Measurements from ENCODE around the gene MUS81.
A peak's percentile ranks its signal among the peaks of the same experiment; 100 is the strongest.

The MUS81 gene

GRCh38 chr11:65861533-65862183 is 1.4 kb downstream of the MUS81 start:
- no peak for DNase-seq

GRCh38 chr11:65862191-65862735 is 2.0 kb downstream of the MUS81 start:
- DNase-seq: no peak

GRCh38 chr11:65862941-65863888 is 3.0 kb downstream of the MUS81 start:
- DNase-seq: no peak

GRCh38 chr11:65863889-65864705 is 3.9 kb downstream of the MUS81 start:
- DNase-seq: no peak

- no peak for DNase-seq
Observed at GRCh38 chr11:65864706-65865471, 4.7 kb downstream of the MUS81 start.

- no peak for DNase-seq
Observed at GRCh38 chr11:65865550-65866172, 5.4 kb downstream of the MUS81 start.

- no peak for DNase-seq
Observed at GRCh38 chr11:65866509-65867283, 6.5 kb downstream of the MUS81 start.

GRCh38 chr11:65867284-65868071 is 7.2 kb downstream of the MUS81 start:
- DNase-seq: no peak

GRCh38 chr11:65868076-65868667 is 7.9 kb downstream of the MUS81 start:
- no peak for DNase-seq

- no peak for DNase-seq
Observed at GRCh38 chr11:65868907-65869306, 8.7 kb downstream of the MUS81 start.

GRCh38 chr11:65869643-65870306 is 9.5 kb downstream of the MUS81 start:
- no peak for DNase-seq

- no peak for DNase-seq
Observed at GRCh38 chr11:65870307-65870658, 10.1 kb downstream of the MUS81 start.

GRCh38 chr11:65870706-65871681 is 10.8 kb downstream of the MUS81 start:
- peak; percentile 66 for DNase-seq

GRCh38 chr11:65871811-65872548 is 11.7 kb downstream of the MUS81 start:
- no peak for DNase-seq

GRCh38 chr11:65872586-65873317 is 12.5 kb downstream of the MUS81 start, which contains the start of gene EFEMP2:
Gene EFEMP2, minus strand, starts transcription at chr11:65872800. Its CDS starts 446 bp downstream, at chr11:65872354.
- DNase-seq: no peak
